ENCODE results near the gene TNFSF18. TPM values are rescaled to one million over a fixed set of nuclear protein-coding genes. Genes with fewer than 3 reads are reported as not detected.

TNFSF18 gene
- total RNA-seq, 4 donors from 2014 or later: not detected

- Histone ChIP-seq H3K27ac (no peak overlapping the region), H3K9me3 (no peaks in the 10 kb centered on the region), H3K27me3 (no peaks in the 10 kb centered on the region), H3K36me3 (no peaks in the 10 kb centered on the region), H3K4me1 (no peaks in the 10 kb centered on the region), H3K4me3 (replicated peaks in 1 of 3) (no peak overlapping the region)
- intact Hi-C loops (cut with DNase I): no loop called here
- DNase-seq: no peak
- TF ChIP-seq CTCF (IDR thresholded peaks at IDR 0.05): no peak
- TF ChIP-seq POLR2A (IDR thresholded peaks at IDR 0.05): no peak
- 96 to 97% methylated on average over 1 of the region's 1 CpG for WGBS, 2 donors
These were observed 36.6 kb downstream of the TNFSF18 start for GRCh38 chr1:173014160-173014559.

GRCh38 chr1:173012126-173012525 is 38.6 kb downstream of the TNFSF18 start:
- Histone ChIP-seq H3K27ac (no peak overlapping the region), H3K36me3 (no peaks in the 10 kb centered on the region), H3K4me3 (replicated peaks in 1 of 3) (no peak overlapping the region), H3K9me3 (no peaks in the 10 kb centered on the region), H3K27me3 (no peaks in the 10 kb centered on the region), H3K4me1 (no peaks in the 10 kb centered on the region)
- no peak for DNase-seq
- WGBS, 2 donors: 78 to 94% methylated on average over 1 of the region's 1 CpG
- TF ChIP-seq POLR2A (IDR thresholded peaks at IDR 0.05): no peak
- TF ChIP-seq CTCF (IDR thresholded peaks at IDR 0.05): no peak
- intact Hi-C loops (cut with DNase I): no loop called here

- no peaks in the 10 kb centered on the region for H3K36me3 ChIP-seq
- H3K27me3 ChIP-seq: no peaks in the 10 kb centered on the region
- no peaks in the 10 kb centered on the region for H3K4me1 ChIP-seq
- no peak for TF ChIP-seq CTCF (IDR thresholded peaks at IDR 0.05)
- TF ChIP-seq POLR2A (IDR thresholded peaks at IDR 0.05): no peak
- WGBS, 2 donors: 55% methylated on average over 1 of the region's 1 CpG
- DNase-seq: no peak
- no peak overlapping the region for H3K4me3 ChIP-seq (replicated peaks in 1 of 3)
- no peaks in the 10 kb centered on the region for H3K9me3 ChIP-seq
- H3K27ac ChIP-seq: no peak overlapping the region
- intact Hi-C loops (cut with DNase I): no loop called here
These were observed 41.1 kb downstream of the TNFSF18 start for GRCh38 chr1:173009597-173009996.

GRCh38 chr1:173005196-173005864 is 45.4 kb downstream of the TNFSF18 start:
- no peaks in the 10 kb centered on the region for H3K9me3 ChIP-seq
- no peak for DNase-seq
- intact Hi-C loops (cut with DNase I): no loop called here
- no peaks in the 10 kb centered on the region for H3K4me1 ChIP-seq
- H3K27ac ChIP-seq: no peak overlapping the region
- H3K4me3 ChIP-seq (replicated peaks in 1 of 3): no peak overlapping the region
- H3K36me3 ChIP-seq: no peaks in the 10 kb centered on the region
- 52 to 55% methylated on average over 2 of the region's 2 CpGs for WGBS, 2 donors
- H3K27me3 ChIP-seq: no peaks in the 10 kb centered on the region
- TF ChIP-seq POLR2A (IDR thresholded peaks at IDR 0.05) (no peak), CTCF (IDR thresholded peaks at IDR 0.05) (no peak)

GRCh38 chr1:173002891-173003838 is 47.6 kb downstream of the TNFSF18 start:
- WGBS, 2 donors: 86 to 90% methylated on average over 6 of the region's 6 CpGs
- H3K36me3 ChIP-seq: no peaks in the 10 kb centered on the region
- no peak overlapping the region for H3K4me3 ChIP-seq (replicated peaks in 1 of 3)
- no peak for DNase-seq
- TF ChIP-seq CTCF (IDR thresholded peaks at IDR 0.05) (no peak), POLR2A (IDR thresholded peaks at IDR 0.05) (no peak)
- no peaks in the 10 kb centered on the region for H3K9me3 ChIP-seq
- H3K4me1 ChIP-seq: no peaks in the 10 kb centered on the region
- H3K27me3 ChIP-seq: no peaks in the 10 kb centered on the region
- intact Hi-C loops (cut with DNase I): no loop called here
- no peak overlapping the region for H3K27ac ChIP-seq
